DMS53 treated with DMSO at 0.1 percent for 48 hours (cell line): ENCODE data around the gene HRK.

Experiments used
- DNase-seq: peaks from one replicate; lab custom pipeline; 2025; ENCODE audit not compliant: unreplicated experiment; lab: John Stamatoyannopoulos, UW

Gene HRK

GRCh38 chr12:116898669-116899068, 17.4 kb upstream of the HRK start:
- DNase-seq, result no peak

GRCh38 chr12:116897476-116897875, 16.2 kb upstream of the HRK start:
- DNase-seq, result no peak

GRCh38 chr12:116896411-116896924, 15.2 kb upstream of the HRK start:
- DNase-seq, result no peak

DNA sequence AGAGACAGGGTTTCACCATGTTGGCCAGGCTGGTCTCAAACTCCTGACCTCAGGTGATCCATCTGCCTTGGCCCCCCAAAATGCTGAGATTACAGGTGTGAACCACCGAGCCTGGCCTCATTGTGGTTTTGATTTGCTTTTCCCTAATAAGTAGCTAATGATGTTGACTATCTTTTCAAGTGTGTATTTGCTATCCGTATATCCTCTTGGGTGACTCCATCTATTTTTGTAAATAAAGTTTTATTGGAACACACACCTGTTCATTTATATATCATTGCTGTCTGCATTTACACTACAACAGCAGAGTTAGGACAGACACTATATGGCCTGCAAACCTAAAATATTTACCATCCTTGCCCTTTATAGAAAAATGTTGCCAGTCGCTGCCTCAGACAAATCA, 13.7 kb upstream of the HRK start:
- no peak for DNase-seq

GRCh38 chr12:116892349-116893140, 11.3 kb upstream of the HRK start:
- DNase-seq, result no peak

GRCh38 chr12:116891019-116891418, 9.8 kb upstream of the HRK start:
- DNase-seq, result no peak

- DNase-seq, result no peak
These were observed 9.1 kb upstream of the HRK start for GRCh38 chr12:116890330-116890729.

DNA sequence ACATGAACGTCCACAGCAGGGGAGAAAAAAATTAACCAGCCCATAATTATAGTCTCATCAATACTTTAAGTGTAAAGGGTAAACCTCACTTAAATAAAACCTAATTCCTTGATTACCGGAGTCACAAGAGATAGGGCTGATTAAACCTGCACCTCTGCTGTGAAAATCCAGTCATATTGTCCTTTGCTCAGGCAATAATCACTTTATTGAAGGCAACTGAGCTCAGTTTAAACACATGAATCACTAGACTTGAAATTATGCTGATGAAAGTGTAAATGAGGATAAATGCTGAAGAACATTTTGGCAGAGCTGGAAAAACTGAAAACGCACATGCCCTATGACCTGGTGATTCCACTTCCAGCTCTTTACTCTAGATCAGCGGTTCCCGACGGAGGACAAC, 6.7 kb upstream of the HRK start:
- DNase-seq, result no peak

DNA sequence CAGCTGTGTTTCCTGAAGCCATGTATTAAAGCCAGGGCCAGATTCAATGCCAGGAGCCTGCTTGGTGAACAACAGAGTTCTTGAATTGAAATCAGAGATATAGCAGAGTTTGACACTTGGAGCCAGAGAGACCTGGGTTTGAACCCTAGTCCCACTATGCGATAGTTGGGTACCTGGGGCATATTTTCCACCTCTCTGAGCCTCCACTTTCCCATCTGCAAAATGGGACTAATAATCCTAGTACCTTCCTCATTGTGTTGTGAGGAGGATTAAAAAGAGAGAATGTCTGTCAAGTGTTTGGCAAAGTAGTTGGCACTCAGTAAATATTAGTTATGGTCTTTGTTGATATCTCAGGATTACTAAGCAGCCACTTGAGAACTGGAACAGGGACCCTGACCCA, 6.0 kb upstream of the HRK start:
- no peak for DNase-seq

- no peak for DNase-seq
These were observed 4.2 kb upstream of the HRK start for GRCh38 chr12:116885491-116885890.

DNA sequence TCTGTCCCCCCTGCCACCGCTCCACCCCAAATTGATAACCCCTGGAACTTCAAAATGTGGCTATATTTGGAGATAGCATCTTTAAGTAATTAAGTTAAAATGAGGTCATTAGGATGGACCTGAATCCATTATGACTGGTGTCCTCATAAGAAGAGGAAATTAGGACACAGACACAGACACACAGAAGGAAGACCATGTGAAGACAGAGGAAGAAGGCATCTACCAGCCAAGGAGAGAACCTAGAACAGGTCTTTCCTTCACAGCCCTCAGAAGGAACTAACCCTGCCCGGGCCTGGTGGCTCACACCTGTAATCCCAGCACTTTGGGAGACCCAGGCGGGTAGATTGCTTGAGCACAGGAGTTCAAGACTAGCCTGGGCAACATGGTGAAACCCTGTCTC, 3.6 kb upstream of the HRK start:
- DNase-seq, result no peak

DNA sequence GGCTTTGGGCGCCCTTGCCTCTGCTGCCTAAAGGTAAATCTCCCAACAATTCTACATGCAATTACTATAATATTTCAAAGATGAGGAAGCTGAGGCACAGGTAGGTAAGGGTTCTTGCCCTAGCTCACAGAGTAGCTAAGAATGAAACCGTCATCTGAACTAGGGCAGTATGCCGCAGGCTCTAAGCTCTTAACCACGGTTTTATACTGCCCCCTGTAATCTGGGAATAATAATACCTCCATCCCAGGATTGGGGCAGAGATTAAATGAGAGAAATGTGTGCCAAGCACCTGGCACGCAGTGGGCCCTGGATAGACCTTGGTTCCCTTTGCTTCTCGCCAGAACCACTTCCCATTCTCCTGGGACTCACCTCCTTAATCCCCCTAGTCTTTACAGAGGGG, 1.5 kb upstream of the HRK start:
- DNase-seq, result no peak

DNA sequence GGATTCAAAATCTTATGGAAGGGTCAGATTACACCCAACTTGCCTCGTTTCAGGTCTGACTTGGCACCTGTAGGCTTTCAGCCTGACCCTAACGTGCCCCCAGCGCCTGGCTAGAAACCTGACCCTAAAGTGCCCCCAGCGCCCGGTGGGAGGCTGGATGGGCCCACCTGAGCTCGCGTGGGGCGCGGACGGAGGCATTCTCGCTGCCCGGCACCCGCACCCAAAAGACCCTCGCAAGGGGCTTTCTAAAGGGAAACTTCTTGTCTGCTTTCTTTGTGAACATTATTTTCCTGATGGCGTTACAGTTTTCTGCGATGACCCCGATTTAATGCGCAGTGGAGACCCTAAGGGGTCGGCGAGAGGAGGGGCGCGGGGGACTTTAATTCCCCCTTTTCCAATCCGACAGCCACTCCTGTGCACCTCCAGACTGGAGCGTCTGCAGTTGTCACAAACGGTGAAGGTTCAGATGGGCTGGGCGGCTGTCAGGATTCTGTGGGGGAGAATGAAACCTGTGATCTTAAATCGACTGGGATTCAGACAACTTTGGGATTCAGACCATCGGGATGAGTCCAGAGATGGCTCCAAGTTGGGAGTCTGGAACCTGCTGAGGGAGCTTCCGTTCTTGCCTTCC, 751 bp upstream of the HRK start:
- DNase-seq, result no peak

- peak; percentile 53 for DNase-seq
These were observed 370 bp downstream of the HRK start for GRCh38 chr12:116880817-116881324.

- no peak for DNase-seq
These were observed 926 bp downstream of the HRK start for GRCh38 chr12:116880213-116880816.

DNA sequence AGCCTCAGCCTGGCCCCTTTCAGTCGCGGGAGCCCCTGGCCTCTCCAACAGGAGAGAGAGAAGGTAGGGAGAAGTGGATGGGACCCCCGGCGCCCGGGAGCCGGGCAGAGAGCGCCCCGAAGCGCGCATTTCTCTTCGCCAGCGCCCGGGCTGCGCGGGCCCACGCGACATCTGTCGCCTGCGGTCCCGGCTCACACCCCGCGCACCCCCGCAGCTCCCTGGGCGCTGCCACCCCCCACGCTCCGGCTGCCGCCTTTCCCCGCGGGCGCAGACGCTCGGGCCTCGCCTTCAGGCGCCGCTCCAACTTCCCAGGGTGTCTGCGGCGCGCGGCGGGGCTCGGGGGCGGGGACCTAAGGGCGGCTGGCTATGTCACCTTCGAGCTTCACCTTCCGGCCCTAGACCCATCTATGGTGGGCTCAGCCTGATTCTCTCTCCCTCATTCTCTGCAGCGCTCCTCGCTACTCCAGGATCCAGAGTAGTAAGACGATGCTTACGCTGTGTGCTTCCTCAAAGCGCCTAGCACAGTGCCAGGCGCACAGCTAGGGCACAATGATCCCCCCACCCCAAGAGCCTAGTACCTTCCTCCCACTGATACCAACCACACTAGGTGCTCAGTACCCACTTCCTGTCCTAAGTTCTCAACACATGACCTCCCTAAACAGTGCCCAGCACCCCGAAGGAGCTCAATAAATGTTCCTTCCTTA, 1.6 kb downstream of the HRK start:
- no peak for DNase-seq

GRCh38 chr12:116878567-116879508, 2.4 kb downstream of the HRK start:
- DNase-seq, result no peak

GRCh38 chr12:116876151-116876869, 4.9 kb downstream of the HRK start:
- DNase-seq, result no peak

GRCh38 chr12:116874324-116874995, 6.8 kb downstream of the HRK start:
- DNase-seq, result no peak
